Lower lobe of right lung (tissue), 2 donors: ENCODE results near the gene CDH19. TPM values are rescaled to one million over a fixed set of nuclear protein-coding genes. Genes with fewer than 3 reads are reported as not detected.

Source experiments
- ATAC-seq, 2 donors: fragments of 200-7000 bp; cut with Tn5 transposase; one replicate each; pipeline ENCODE4 v1.9.1; 2020 to 2022; ENCODE audit warnings: mild to moderate bottlenecking in 2 of 2, moderate library complexity in 2 of 2
- DNase-seq: peaks from one replicate; pipeline ENCODE4 v3.0.0-alpha.2; 2020
- H3K27ac ChIP-seq: fragments of 200-600 bp; one replicate; pipeline ENCODE4 v1.8.0; 2022
- H3K27me3 ChIP-seq: fragments of 200-600 bp; one replicate; pipeline ENCODE4 v1.8.0; 2022; ENCODE audit warnings: low read depth
- H3K36me3 ChIP-seq: fragments of 200-600 bp; one replicate; pipeline ENCODE4 v1.8.0; 2022; ENCODE audit warnings: mild to moderate bottlenecking
- H3K4me1 ChIP-seq: fragments of 200-600 bp; one replicate; pipeline ENCODE4 v1.8.0; 2022
- H3K4me3 ChIP-seq: fragments of 200-600 bp; one replicate; pipeline ENCODE4 v1.8.0; 2022; ENCODE audit warnings: mild to moderate bottlenecking
- H3K9me3 ChIP-seq: fragments of 200-600 bp; one replicate; pipeline ENCODE4 v1.8.0; 2022
- CTCF ChIP-seq: fragments of 200-600 bp; IDR thresholded peaks from one replicate; pipeline ENCODE4 v1.8.0; 2022; ENCODE audit warnings: antibody characterized with exemption, mild to moderate bottlenecking
- intact Hi-C: fragments of 100-400 bp; cut with DNase I; formaldehyde crosslinking; loops from one replicate; pipeline ENCODE4 v1.11.0; 2022
- total RNA-seq: library from RNA; stranded (reverse); fragmentation: NEBNext Ultra II Directional; extraction: Animal tissue kit (Norgen Biotek cat#: 25700); gene quantifications from one replicate; pipeline ENCODE4 v1.2.1, GENCODE V29; 2021
- donor health status: DM: no; HTN: yes; CAD: no; lungs with severe emphysema.

CDH19 gene
- total RNA-seq, 1 donor from 2014 or later, result 1.2 TPM

DNA sequence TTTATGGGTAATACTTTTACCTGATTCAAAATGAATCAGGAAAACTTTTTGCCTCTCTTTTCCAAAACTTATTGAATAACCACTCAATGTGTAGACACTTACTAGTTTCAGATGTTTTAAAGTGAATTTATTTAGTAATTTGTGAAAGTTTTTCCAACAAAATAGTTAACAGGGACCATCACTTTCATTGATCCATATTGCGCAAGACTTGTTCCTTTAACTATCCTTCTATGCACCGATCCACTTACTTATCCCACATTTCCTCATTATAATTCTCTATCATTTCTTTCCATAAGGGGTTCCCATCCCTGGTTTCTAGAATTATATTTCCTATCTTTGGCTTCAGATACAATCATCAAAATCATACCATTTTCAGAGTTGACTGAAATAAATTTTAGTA, 48.3 kb downstream of the CDH19 start:
- DNase-seq (no peak), ATAC-seq (no peak)
- Histone ChIP-seq H3K9me3 (no peaks in the 10 kb centered on the region), H3K27ac (no peak overlapping the region), H3K4me1 (no peaks in the 10 kb centered on the region), H3K36me3 (no peaks in the 10 kb centered on the region), H3K4me3 (no peak overlapping the region), H3K27me3 (no peaks in the 10 kb centered on the region)
- no peak for TF ChIP-seq CTCF
- intact Hi-C loops, result no loop called here

GRCh38 chr18:66553824-66554223, 50.1 kb downstream of the CDH19 start:
- no peak for TF ChIP-seq CTCF
- H3K36me3 ChIP-seq, result no peaks in the 10 kb centered on the region
- H3K27ac ChIP-seq, result no peak overlapping the region
- no peak for ATAC-seq
- no peaks in the 10 kb centered on the region for H3K9me3 ChIP-seq
- H3K4me1 ChIP-seq, result no peaks in the 10 kb centered on the region
- no peak for DNase-seq
- H3K4me3 ChIP-seq, result no peak overlapping the region
- no peaks in the 10 kb centered on the region for H3K27me3 ChIP-seq
- intact Hi-C loops, result no loop called here

DNA sequence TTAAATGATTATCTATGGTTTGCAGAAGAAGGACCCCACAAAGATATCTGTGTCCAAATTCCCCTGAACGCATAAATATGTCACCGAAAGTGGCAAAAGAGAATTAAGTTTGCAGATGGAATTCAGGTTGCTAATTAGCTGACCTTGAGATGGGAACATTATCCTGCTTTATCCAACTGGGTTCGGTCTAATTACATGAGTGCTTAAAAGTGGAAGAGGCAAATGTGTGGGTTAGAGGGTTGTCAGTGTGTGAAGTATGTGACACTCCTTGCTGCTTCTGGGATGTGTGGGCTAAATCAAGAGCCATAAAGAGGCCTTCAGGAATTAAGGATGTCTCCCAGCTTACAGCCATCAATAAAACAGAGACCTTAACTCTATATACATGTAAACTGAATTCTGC, 53.5 kb downstream of the CDH19 start:
- no peak overlapping the region for H3K27ac ChIP-seq
- H3K9me3 ChIP-seq, result no peaks in the 10 kb centered on the region
- TF ChIP-seq CTCF, result no peak
- no peak for ATAC-seq
- H3K4me3 ChIP-seq, result no peak overlapping the region
- no peaks in the 10 kb centered on the region for H3K27me3 ChIP-seq
- no peaks in the 10 kb centered on the region for H3K4me1 ChIP-seq
- DNase-seq, result no peak
- H3K36me3 ChIP-seq, result no peaks in the 10 kb centered on the region
- intact Hi-C loops, result no loop called here

DNA sequence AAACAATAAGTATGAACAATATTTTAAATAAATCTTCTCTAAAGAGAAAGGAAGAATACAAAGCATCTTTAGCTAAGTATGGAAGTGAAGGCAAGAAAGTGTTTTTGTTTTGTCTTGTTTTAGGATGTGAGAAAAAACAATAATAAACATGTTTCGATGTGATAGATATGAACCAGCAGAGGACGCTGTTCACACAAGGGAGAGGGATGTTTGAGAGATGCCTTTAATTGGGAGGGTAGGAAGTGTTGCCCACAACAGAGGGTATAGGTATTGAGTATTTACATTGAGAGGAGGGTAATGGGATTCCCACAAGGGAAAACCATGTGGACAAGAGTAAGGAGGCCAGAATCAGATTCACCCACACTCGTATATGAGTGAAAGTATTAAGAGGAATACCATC, 55.1 kb downstream of the CDH19 start:
- Histone ChIP-seq H3K27ac (no peak overlapping the region), H3K9me3 (no peaks in the 10 kb centered on the region), H3K36me3 (no peaks in the 10 kb centered on the region), H3K27me3 (no peaks in the 10 kb centered on the region), H3K4me3 (no peak overlapping the region), H3K4me1 (no peaks in the 10 kb centered on the region)
- DNase-seq (no peak), ATAC-seq (no peak)
- peak; percentile 11 for TF ChIP-seq CTCF
- intact Hi-C loops, result no loop called here

- intact Hi-C loops, result no loop called here
- Histone ChIP-seq H3K4me1 (no peaks in the 10 kb centered on the region), H3K4me3 (no peak overlapping the region), H3K36me3 (no peaks in the 10 kb centered on the region), H3K27ac (no peak overlapping the region), H3K9me3 (no peaks in the 10 kb centered on the region), H3K27me3 (no peaks in the 10 kb centered on the region)
- TF ChIP-seq CTCF, result no peak
- DNase-seq, result no peak
- ATAC-seq, result no peak
These were observed 69.8 kb downstream of the CDH19 start for GRCh38 chr18:66534110-66534509.

GRCh38 chr18:66533693-66534092, 70.2 kb downstream of the CDH19 start:
- DNase-seq, result no peak
- Histone ChIP-seq H3K4me1 (no peaks in the 10 kb centered on the region), H3K27me3 (no peaks in the 10 kb centered on the region), H3K9me3 (no peaks in the 10 kb centered on the region), H3K36me3 (no peaks in the 10 kb centered on the region), H3K4me3 (no peak overlapping the region), H3K27ac (no peak overlapping the region)
- TF ChIP-seq CTCF, result no peak
- intact Hi-C loops, result no loop called here
- ATAC-seq, result no peak
